SK-N-SH (cell line): Measurements from ENCODE around the gene PBX2. TPM values are rescaled to one million over a fixed set of nuclear protein-coding genes. Genes with fewer than 3 reads are reported as not detected.
A peak's percentile ranks its signal among the peaks of the same experiment; 100 is the strongest.

Source experiments
- CTCF ChIA-PET: fragments of 300-600, 350-600 bp; formaldehyde crosslinking; extraction: SDS; loops from one replicate; lab custom pipeline; 2021; lab: Yijun Ruan, JAX
- POLR2A ChIA-PET: fragments of 350-600 bp; sonication (Branson Sonifier 250); formaldehyde crosslinking; extraction: SDS; loops from one replicate; lab custom pipeline; 2020; ENCODE audit warnings: antibody characterized with exemption, inconsistent platforms; lab: Yijun Ruan, JAX
- DNase-seq: peaks from one replicate; pipeline ENCODE4 v3.0.0; 2012
- H2AFZ ChIP-seq: fragments of 200-600 bp; sonication (generic); 2 replicates; pipeline ENCODE4 v1.8.1; 2016; ENCODE audit warnings: antibody characterized with exemption, mild to moderate bottlenecking, low read depth
- H3F3A ChIP-seq: fragments of 200-600 bp; sonication (generic); replicated peaks from 2 replicates; pipeline ENCODE3; 2016; ENCODE audit warnings: antibody characterized with exemption, mild to moderate bottlenecking; ENCODE audit not compliant: insufficient read depth
- H3K27ac ChIP-seq, 2 experiments: fragments of 200-500 bp in 1 of 2; fragments of 200-600 bp in 1 of 2; sonication (Bioruptor generic) in 1 of 2; sonication (generic), shearing (Covaris generic) in 1 of 2; 2 replicates each; pipeline versions ENCODE4 v1.5.1 to v1.6.1; 2014 to 2016; ENCODE audit warnings: low read depth in 2 of 2, inconsistent platforms in 1 of 2, low read length in 1 of 2, mild to moderate bottlenecking in 1 of 2, mixed read lengths in 1 of 2
- H3K27me3 ChIP-seq: fragments of 200-600 bp; sonication (generic), shearing (Covaris generic); 2 replicates; pipeline ENCODE4 v1.6.1; 2016; ENCODE audit warnings: mixed run types; ENCODE audit not compliant: insufficient read depth
- H3K36me3 ChIP-seq, 2 experiments: fragments of 200-500 bp in 1 of 2; fragments of 200-600 bp in 1 of 2; sonication (Bioruptor generic) in 1 of 2; sonication (generic) in 1 of 2; replicated peaks in 1 of 2; 2 replicates each; pipeline versions ENCODE3 to v1.5.1; 2014 to 2016; ENCODE audit warnings: low read length in 1 of 2, mild to moderate bottlenecking in 1 of 2; ENCODE audit not compliant: insufficient read depth in 2 of 2, control insufficient read depth in 1 of 2
- H3K4me1 ChIP-seq, 2 experiments: fragments of 200-500 bp in 1 of 2; fragments of 200-600 bp in 1 of 2; sonication (Bioruptor generic) in 1 of 2; sonication (generic), shearing (Covaris generic) in 1 of 2; 2 replicates each; pipeline versions ENCODE4 v1.5.1 to v1.6.1; 2014 to 2016; ENCODE audit warnings: low read depth in 1 of 2, low read length in 1 of 2, mixed run types in 1 of 2; ENCODE audit not compliant: insufficient read depth in 2 of 2, control insufficient read depth in 1 of 2
- H3K4me2 ChIP-seq: fragments of 200-600 bp; sonication (generic), shearing (Covaris generic); 2 replicates; pipeline ENCODE4 v1.6.1; 2017; ENCODE audit warnings: mixed run types
- H3K4me3 ChIP-seq, 2 experiments: fragments of 200-500 bp in 1 of 2; fragments of 200-600 bp in 1 of 2; sonication (Bioruptor generic) in 1 of 2; sonication (generic), shearing (Covaris generic) in 1 of 2; 2 replicates each; pipeline versions ENCODE4 v1.5.1 to v1.8.1; 2014 to 2016; ENCODE audit warnings: low read depth in 2 of 2, inconsistent platforms in 1 of 2, low read length in 1 of 2, mild to moderate bottlenecking in 1 of 2, mixed read lengths in 1 of 2, moderate library complexity in 1 of 2
- H3K79me2 ChIP-seq: fragments of 200-600 bp; sonication (generic); 2 replicates; pipeline ENCODE4 v1.8.1; 2017; ENCODE audit warnings: mild to moderate bottlenecking; ENCODE audit not compliant: insufficient read depth
- H3K9ac ChIP-seq: fragments of 200-600 bp; sonication (generic); 2 replicates; pipeline ENCODE4 v1.6.1; 2017; ENCODE audit warnings: mixed run types
- H3K9me2 ChIP-seq: fragments of 200-600 bp; sonication (generic); 2 replicates; pipeline ENCODE4 v1.6.1; 2017; ENCODE audit warnings: mixed run types
- H3K9me3 ChIP-seq: fragments of 200-600 bp; sonication (generic); 2 replicates; pipeline ENCODE4 v1.6.1; 2017; ENCODE audit warnings: mixed run types, mild to moderate bottlenecking, moderate library complexity
- H4K20me1 ChIP-seq: fragments of 200-600 bp; sonication (generic); 2 replicates; pipeline ENCODE4 v1.6.1; 2017; ENCODE audit warnings: mild to moderate bottlenecking, mixed run types; ENCODE audit not compliant: insufficient read depth
- CHD2 ChIP-seq: fragments of 150-350 bp; IDR thresholded peaks from 2 replicates; pipeline ENCODE4 v1.6.1; 2018; ENCODE audit warnings: low read length; ENCODE audit not compliant: partially characterized antibody
- ELF1 ChIP-seq: IDR thresholded peaks from 2 replicates; pipeline ENCODE4 v1.4.0; 2012
- EP300 ChIP-seq, 2 experiments: IDR thresholded peaks; 2 replicates each; pipeline versions ENCODE4 v1.4.0 to v1.6.1; 2012; ENCODE audit warnings: borderline replicate concordance in 1 of 2, low read depth in 1 of 2, low read length in 1 of 2
- EZH2phosphoT487 ChIP-seq: fragments of 200-600 bp; sonication (generic); IDR thresholded peaks from 2 replicates; pipeline ENCODE4 v1.6.1; 2017; ENCODE audit warnings: low read depth, mixed run types, mild to moderate bottlenecking, antibody characterized with exemption, moderate library complexity, borderline replicate concordance
- FOSL2 ChIP-seq: IDR thresholded peaks from 2 replicates; pipeline ENCODE4 v1.4.0; 2012; ENCODE audit warnings: low read depth, mild to moderate bottlenecking, moderate library complexity, borderline replicate concordance
- FOXM1 ChIP-seq: IDR thresholded peaks from 2 replicates; pipeline ENCODE4 v1.4.0; 2012; ENCODE audit warnings: low read depth, mild to moderate bottlenecking
- GABPA ChIP-seq: IDR thresholded peaks from 2 replicates; pipeline ENCODE4 v1.4.0; 2012; ENCODE audit warnings: low read depth, mild to moderate bottlenecking
- JUND ChIP-seq: IDR thresholded peaks from 2 replicates; pipeline ENCODE4 v1.4.0; 2012
- MAX ChIP-seq: IDR thresholded peaks from 2 replicates; pipeline ENCODE4 v1.4.0; 2012; ENCODE audit warnings: low read depth
- MEF2A ChIP-seq: IDR thresholded peaks from 2 replicates; pipeline ENCODE4 v1.4.0; 2012; ENCODE audit warnings: low read depth, borderline replicate concordance
- MXI1 ChIP-seq: IDR thresholded peaks from 2 replicates; pipeline ENCODE4 v1.6.1; 2012; ENCODE audit warnings: mild to moderate bottlenecking, low read depth, low read length, improper control_type of control experiment
- POLR2AphosphoS5 ChIP-seq: IDR thresholded peaks from 2 replicates; pipeline ENCODE4 v1.6.1; 2012; ENCODE audit warnings: low read depth, low read length
- RAD21 ChIP-seq: IDR thresholded peaks from 2 replicates; pipeline ENCODE4 v1.6.1; 2012; ENCODE audit warnings: mild to moderate bottlenecking, low read length
- RFX5 ChIP-seq: IDR thresholded peaks from 2 replicates; pipeline ENCODE4 v1.6.1; 2012; ENCODE audit warnings: mild to moderate bottlenecking, improper control_type of control experiment, low read length
- SIN3A ChIP-seq: IDR thresholded peaks from 2 replicates; pipeline ENCODE4 v1.6.1; 2012; ENCODE audit warnings: low read depth, mild to moderate bottlenecking, low read length, moderate library complexity, borderline replicate concordance
- SMC3 ChIP-seq: IDR thresholded peaks from 2 replicates; pipeline ENCODE4 v1.6.1; 2012; ENCODE audit warnings: low read depth, low read length, improper control_type of control experiment
- TCF12 ChIP-seq: IDR thresholded peaks from 2 replicates; pipeline ENCODE4 v1.4.0; 2012
- TEAD4 ChIP-seq: IDR thresholded peaks from 2 replicates; pipeline ENCODE4 v1.4.0; 2012; ENCODE audit warnings: mild to moderate bottlenecking, borderline replicate concordance; ENCODE audit not compliant: insufficient read depth
- USF1 ChIP-seq: IDR thresholded peaks from 2 replicates; pipeline ENCODE4 v1.4.0; 2012; ENCODE audit warnings: low read depth, borderline replicate concordance
- USF2 ChIP-seq: fragments of 150-350 bp; IDR thresholded peaks from 2 replicates; pipeline ENCODE4 v1.6.1; 2017; ENCODE audit warnings: antibody characterized with exemption, low read length, low read depth, borderline replicate concordance
- YY1 ChIP-seq: IDR thresholded peaks from 2 replicates; pipeline ENCODE4 v1.4.0; 2012; ENCODE audit warnings: low read depth, mild to moderate bottlenecking
- WGBS: methylation state at CpG from one replicate; pipeline ENCODE4 v1.1.6; 2017; ENCODE audit warnings: low lambda C conversion rate; 5-methylcytosine and 5-hydroxymethylcytosine counted together
- polyA plus RNA-seq, 3 experiments: library from polyadenylated mRNA; depleted of rRNA; stranded (reverse); fragments of >200 nt; gene quantifications; 2 replicates each; pipeline ENCODE4 v1.2.3, GENCODE V29; 2012
- TF ChIP-seq, protein P1 (sequence below): IDR thresholded peaks from 2 replicates; pipeline ENCODE4; 2012
- TF ChIP-seq, protein P2 (sequence below): fragments of 200-600 bp; sonication (generic); IDR thresholded peaks from 2 replicates; pipeline ENCODE4 v1.6.1; 2017; ENCODE audit warnings: antibody characterized with exemption, mild to moderate bottlenecking, moderate library complexity

PBX2 gene
- polyA plus RNA-seq, 1 of the 3 experiments (the other 2 are of a cell fraction): 74.5 TPM

DNA sequence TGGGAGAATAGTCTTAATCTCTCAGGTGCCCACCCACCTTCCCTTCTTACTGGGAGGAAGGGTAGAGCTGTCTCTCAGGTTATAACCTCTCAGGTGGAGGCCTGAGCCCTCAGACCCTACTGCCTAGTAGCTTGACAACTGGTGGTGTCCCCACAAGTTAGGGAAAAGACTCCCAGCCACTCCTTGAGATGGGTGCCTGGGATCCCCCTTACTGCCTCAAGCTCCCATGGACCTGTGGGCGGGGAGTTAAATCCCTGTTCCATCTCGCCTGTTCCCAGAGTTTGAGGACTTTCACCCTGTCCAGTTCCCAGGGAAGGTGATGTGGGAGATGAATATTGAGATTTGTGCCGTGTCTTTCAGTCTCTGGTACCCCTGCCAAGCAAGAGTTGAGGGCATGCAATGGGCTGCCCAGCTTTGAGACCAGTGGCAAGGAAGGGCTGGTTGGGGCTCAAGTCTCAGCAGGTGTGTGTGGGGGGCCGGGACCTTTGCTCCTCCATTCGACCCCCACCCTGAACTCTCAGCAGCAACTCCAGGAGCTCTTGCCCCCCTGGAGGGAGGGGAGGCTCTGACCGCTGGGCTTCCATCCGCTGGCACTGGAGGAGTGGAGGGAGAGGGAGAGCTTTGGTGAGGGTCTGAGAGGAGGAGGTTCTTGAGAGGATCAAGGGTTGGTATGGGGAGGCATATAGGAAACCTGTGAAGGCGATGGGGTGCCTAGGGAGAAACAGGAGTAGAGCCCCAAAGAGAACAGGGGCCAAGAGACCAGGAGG lies 1.1 kb upstream of the PBX2 start (continued):
- TF ChIP-seq SMC3 (no peak), CHD2 (no peak), GABPA (no peak), RAD21 (no peak), YY1 (no peak), USF1 (no peak), POLR2AphosphoS5 (no peak), USF2 (no peak), ELF1 (no peak), JUND (no peak), MXI1 (no peak)

- peak overlapping the region; percentile 92 for H3K4me2 ChIP-seq
- peak overlapping the region; percentile 60 to 81 for H3K4me3 ChIP-seq
- H3F3A ChIP-seq: peaks cover 25% of the 10 kb centered on the region
- ChIA-PET POLR2A (interaction anchor here (3.1 kb wide), 1 partner anchor 12 kb away, joined by 22 read pairs; the partner anchor contains the start of gene RNF5), CTCF (interaction anchor here (0.6 to 2.2 kb wide), 5 partner anchors 8 to 643 kb away, joined by 3 to 7 read pairs (median 3); partner anchors contain the start of genes ATP6V1G2 and EHMT2)
- peaks cover 21% of the 10 kb centered on the region for H3K79me2 ChIP-seq
- peaks cover 8 to 17% of the 10 kb centered on the region in 2 experiments for H3K36me3 ChIP-seq
- no peaks in the 10 kb centered on the region for H4K20me1 ChIP-seq
- peak overlapping the region; percentile 77 to 81 for H3K27ac ChIP-seq
- peak overlapping the region; percentile 78 for H3K9ac ChIP-seq
- H3K9me3 ChIP-seq: no peaks in the 10 kb centered on the region
- 0% methylated on average over 5 of the region's 23 CpGs for WGBS
- peak; percentile 58 for DNase-seq
- no peak overlapping the region for H2AFZ ChIP-seq
- H3K9me2 ChIP-seq: no peaks in the 10 kb centered on the region
- H3K4me1 ChIP-seq: peaks cover 0 to 21% of the 10 kb centered on the region in 2 experiments; a peak in 1 of 4 replicates
- TF ChIP-seq SMC3: no peak
- no peak for TF ChIP-seq MEF2A
- TF ChIP-seq, protein P1, sequence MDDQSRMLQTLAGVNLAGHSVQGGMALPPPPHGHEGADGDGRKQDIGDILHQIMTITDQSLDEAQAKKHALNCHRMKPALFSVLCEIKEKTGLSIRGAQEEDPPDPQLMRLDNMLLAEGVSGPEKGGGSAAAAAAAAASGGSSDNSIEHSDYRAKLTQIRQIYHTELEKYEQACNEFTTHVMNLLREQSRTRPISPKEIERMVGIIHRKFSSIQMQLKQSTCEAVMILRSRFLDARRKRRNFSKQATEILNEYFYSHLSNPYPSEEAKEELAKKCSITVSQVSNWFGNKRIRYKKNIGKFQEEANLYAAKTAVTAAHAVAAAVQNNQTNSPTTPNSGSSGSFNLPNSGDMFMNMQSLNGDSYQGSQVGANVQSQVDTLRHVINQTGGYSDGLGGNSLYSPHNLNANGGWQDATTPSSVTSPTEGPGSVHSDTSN: no peak
- TF ChIP-seq, protein P2, sequence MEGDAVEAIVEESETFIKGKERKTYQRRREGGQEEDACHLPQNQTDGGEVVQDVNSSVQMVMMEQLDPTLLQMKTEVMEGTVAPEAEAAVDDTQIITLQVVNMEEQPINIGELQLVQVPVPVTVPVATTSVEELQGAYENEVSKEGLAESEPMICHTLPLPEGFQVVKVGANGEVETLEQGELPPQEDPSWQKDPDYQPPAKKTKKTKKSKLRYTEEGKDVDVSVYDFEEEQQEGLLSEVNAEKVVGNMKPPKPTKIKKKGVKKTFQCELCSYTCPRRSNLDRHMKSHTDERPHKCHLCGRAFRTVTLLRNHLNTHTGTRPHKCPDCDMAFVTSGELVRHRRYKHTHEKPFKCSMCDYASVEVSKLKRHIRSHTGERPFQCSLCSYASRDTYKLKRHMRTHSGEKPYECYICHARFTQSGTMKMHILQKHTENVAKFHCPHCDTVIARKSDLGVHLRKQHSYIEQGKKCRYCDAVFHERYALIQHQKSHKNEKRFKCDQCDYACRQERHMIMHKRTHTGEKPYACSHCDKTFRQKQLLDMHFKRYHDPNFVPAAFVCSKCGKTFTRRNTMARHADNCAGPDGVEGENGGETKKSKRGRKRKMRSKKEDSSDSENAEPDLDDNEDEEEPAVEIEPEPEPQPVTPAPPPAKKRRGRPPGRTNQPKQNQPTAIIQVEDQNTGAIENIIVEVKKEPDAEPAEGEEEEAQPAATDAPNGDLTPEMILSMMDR: no peak
- no peak for TF ChIP-seq MAX
- TF ChIP-seq FOXM1: no peak
- TF ChIP-seq TEAD4: no peak
- TF ChIP-seq RAD21: no peak
- no peak for TF ChIP-seq ELF1
- no peak for TF ChIP-seq FOSL2
- TF ChIP-seq USF2: no peak
- TF ChIP-seq YY1: no peak
- no peak for TF ChIP-seq EZH2phosphoT487
- TF ChIP-seq SIN3A: no peak
- TF ChIP-seq EP300 (IDR thresholded peaks at IDR 0.05; ENCODE audit: borderline replicate concordance in 1 of 2, low read depth in 1 of 2, low read length in 1 of 2): no peak
- TF ChIP-seq RFX5: no peak
- TF ChIP-seq GABPA: no peak
- TF ChIP-seq TCF12: no peak
- H3K27me3 ChIP-seq: no peaks in the 10 kb centered on the region
These were observed 304 bp downstream of the PBX2 start for GRCh38 chr6:32189742-32190053.
